ENCODE results near the gene OTOGL. TPM values are rescaled to one million over a fixed set of nuclear protein-coding genes. Genes with fewer than 3 reads are reported as not detected.
A peak's percentile ranks its signal among the peaks of the same experiment; 100 is the strongest.
"Not testable (repeated sequence)": the region's sequence is repeated elsewhere in the genome, so short reads cannot be mapped to it uniquely, and the experiment has no call there.

OTOGL gene
- total and polyA plus RNA-seq, 2 donors from 2014 or later: 0.47 to 0.80 TPM

DNA sequence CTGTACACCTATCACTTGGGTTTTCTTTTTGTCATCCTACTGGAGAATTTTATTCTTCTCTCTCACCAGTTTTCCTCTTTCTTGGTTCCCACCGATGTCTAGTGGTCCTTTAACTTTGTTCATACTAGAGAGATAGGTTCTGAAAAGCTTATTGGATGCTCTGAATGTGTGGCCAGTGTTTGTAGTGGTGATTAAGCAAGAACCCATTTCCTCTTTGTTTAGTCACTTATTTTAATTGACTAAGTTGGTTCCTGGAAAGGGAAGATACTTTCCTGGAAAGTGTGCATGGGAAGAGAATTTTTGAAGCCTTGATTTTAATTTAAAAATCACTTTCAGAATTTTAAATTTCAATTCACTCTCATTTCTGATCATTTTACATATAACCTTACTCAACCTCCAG lies 127.2 kb downstream of the OTOGL start:
- H3K36me3 ChIP-seq (ENCODE audit: control insufficient read depth in 2 of 3, insufficient read depth in 3 of 3, low read length in 3 of 3): no peaks in the 10 kb centered on the region
- DNase-seq (peak in 1 of 5 donors; percentile 22), FAIRE-seq (no peak)
- TF ChIP-seq, protein P1, sequence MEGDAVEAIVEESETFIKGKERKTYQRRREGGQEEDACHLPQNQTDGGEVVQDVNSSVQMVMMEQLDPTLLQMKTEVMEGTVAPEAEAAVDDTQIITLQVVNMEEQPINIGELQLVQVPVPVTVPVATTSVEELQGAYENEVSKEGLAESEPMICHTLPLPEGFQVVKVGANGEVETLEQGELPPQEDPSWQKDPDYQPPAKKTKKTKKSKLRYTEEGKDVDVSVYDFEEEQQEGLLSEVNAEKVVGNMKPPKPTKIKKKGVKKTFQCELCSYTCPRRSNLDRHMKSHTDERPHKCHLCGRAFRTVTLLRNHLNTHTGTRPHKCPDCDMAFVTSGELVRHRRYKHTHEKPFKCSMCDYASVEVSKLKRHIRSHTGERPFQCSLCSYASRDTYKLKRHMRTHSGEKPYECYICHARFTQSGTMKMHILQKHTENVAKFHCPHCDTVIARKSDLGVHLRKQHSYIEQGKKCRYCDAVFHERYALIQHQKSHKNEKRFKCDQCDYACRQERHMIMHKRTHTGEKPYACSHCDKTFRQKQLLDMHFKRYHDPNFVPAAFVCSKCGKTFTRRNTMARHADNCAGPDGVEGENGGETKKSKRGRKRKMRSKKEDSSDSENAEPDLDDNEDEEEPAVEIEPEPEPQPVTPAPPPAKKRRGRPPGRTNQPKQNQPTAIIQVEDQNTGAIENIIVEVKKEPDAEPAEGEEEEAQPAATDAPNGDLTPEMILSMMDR (IDR thresholded peaks at IDR 0.05; ENCODE audit: borderline replicate concordance, extremely low read depth, insufficient read depth): no peak
- H3K4me3 ChIP-seq (ENCODE audit: low read length in 3 of 3): no peak overlapping the region
- H3K9me3 ChIP-seq (ENCODE audit: control insufficient read depth in 2 of 3, insufficient read depth in 1 of 3, low read length in 3 of 3): no peaks in the 10 kb centered on the region
- H3K9ac ChIP-seq (ENCODE audit: low read length in 3 of 3): no peak overlapping the region
- intact Hi-C loops (cut with DNase I): no loop called here
- H3K27ac ChIP-seq (ENCODE audit: low read depth in 2 of 2, low read length in 2 of 2): no peak overlapping the region
- H3K27me3 ChIP-seq (ENCODE audit: control insufficient read depth, insufficient read depth, low read length): no peaks in the 10 kb centered on the region
- peaks cover 0 to 2% (median 0%) of the 10 kb centered on the region in 3 donors for H3K4me1 ChIP-seq (ENCODE audit: control insufficient read depth in 2 of 3, insufficient read depth in 2 of 3, low read depth in 1 of 3, low read length in 3 of 3)

DNA sequence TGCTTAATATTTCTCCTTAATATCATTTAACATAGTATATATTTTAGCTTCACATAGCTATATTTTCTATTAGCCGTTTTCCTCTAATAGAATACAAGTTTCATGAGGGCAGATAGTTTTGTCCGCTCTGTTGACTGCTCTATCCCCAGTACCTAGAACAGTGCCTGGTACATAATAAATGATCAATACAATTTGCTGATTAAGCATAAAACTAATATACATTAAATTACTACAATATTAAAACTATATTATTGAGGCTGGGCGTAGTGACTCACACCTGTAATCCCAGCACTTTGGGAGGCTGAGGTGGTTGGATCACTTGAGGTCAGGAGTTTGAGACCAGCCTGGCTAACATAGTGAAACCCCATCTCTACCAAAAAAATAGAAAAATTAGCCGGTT lies 128.6 kb downstream of the OTOGL start:
- H3K4me1 ChIP-seq (ENCODE audit: control insufficient read depth in 2 of 3, insufficient read depth in 2 of 3, low read depth in 1 of 3, low read length in 3 of 3); H3K9ac ChIP-seq (ENCODE audit: low read length in 3 of 3); H3K4me3 ChIP-seq (ENCODE audit: low read length in 3 of 3); H3K27me3 ChIP-seq (ENCODE audit: control insufficient read depth, insufficient read depth, low read length); intact Hi-C loops (cut with DNase I); DNase-seq; H3K27ac ChIP-seq (ENCODE audit: low read depth in 2 of 2, low read length in 2 of 2); H3K9me3 ChIP-seq (ENCODE audit: control insufficient read depth in 2 of 3, insufficient read depth in 1 of 3, low read length in 3 of 3); FAIRE-seq; H3K36me3 ChIP-seq (ENCODE audit: control insufficient read depth in 2 of 3, insufficient read depth in 3 of 3, low read length in 3 of 3): not testable (repeated sequence)

DNA sequence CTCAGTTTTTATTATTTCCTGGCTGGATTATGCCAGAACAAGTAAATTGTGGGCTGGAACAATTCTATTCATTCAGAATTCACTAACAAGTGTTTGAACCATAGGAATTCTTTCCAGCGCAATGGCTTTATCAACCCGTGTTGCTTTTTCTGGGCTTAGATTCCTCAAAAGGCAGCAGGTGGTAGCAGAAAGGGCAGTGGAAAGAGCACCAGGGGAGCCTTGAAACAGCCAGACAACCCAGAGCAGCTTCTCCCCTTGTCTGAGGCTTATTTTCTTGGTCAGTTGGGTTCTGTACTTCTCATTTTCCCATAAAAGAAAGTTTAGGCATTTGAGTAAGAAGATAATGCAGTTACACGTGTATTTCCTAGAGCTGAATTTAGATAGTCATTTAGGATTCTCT lies 130.7 kb downstream of the OTOGL start:
- no peaks in the 10 kb centered on the region for H3K36me3 ChIP-seq (ENCODE audit: control insufficient read depth in 2 of 3, insufficient read depth in 3 of 3, low read length in 3 of 3)
- H3K4me1 ChIP-seq (ENCODE audit: control insufficient read depth in 2 of 3, insufficient read depth in 2 of 3, low read depth in 1 of 3, low read length in 3 of 3): peaks cover 0 to 2% (median 0%) of the 10 kb centered on the region in 3 donors
- no peaks in the 10 kb centered on the region for H3K9me3 ChIP-seq (ENCODE audit: control insufficient read depth in 2 of 3, insufficient read depth in 1 of 3, low read length in 3 of 3)
- DNase-seq: peak in 3 of 5 donors; percentile 15 to 55 (median 40)
- H3K9ac ChIP-seq (ENCODE audit: low read length in 3 of 3): no peak overlapping the region
- H3K4me3 ChIP-seq (ENCODE audit: low read length in 3 of 3): no peak overlapping the region
- TF ChIP-seq, protein P1 (IDR thresholded peaks at IDR 0.05; ENCODE audit: borderline replicate concordance, extremely low read depth, insufficient read depth): no peak
- intact Hi-C loops (cut with DNase I): no loop called here
- H3K27ac ChIP-seq (ENCODE audit: low read depth in 2 of 2, low read length in 2 of 2): no peak overlapping the region
- H3K27me3 ChIP-seq (ENCODE audit: control insufficient read depth, insufficient read depth, low read length): no peaks in the 10 kb centered on the region
- FAIRE-seq: no peak

DNA sequence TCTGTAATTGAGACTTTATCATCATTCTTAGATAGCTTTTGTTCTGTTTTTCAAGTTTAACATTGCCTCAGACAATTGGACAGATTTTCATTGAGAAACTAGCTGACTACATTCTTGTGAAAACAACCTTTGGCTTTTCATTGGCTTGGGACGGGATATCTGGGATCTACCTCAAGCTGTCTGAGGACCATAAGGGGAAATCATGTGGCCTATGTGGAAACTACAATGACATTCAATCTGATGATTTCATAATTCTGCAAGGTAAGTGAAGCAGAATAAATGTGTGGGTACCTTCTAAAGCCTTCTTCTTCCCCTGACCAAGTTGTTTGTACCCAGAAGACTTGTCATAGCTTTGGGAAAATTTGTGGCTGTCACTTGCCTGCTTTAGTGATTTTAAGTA lies 133.5 kb downstream of the OTOGL start:
- H3K4me1 ChIP-seq (ENCODE audit: control insufficient read depth in 2 of 3, insufficient read depth in 2 of 3, low read depth in 1 of 3, low read length in 3 of 3): peaks cover 0 to 2% (median 0%) of the 10 kb centered on the region in 3 donors
- TF ChIP-seq, protein P1 (IDR thresholded peaks at IDR 0.05; ENCODE audit: borderline replicate concordance, extremely low read depth, insufficient read depth): no peak
- DNase-seq (no peak), FAIRE-seq (no peak)
- no peaks in the 10 kb centered on the region for H3K36me3 ChIP-seq (ENCODE audit: control insufficient read depth in 2 of 3, insufficient read depth in 3 of 3, low read length in 3 of 3)
- no peak overlapping the region for H3K4me3 ChIP-seq (ENCODE audit: low read length in 3 of 3)
- H3K27ac ChIP-seq (ENCODE audit: low read depth in 2 of 2, low read length in 2 of 2): no peak overlapping the region
- no peaks in the 10 kb centered on the region for H3K27me3 ChIP-seq (ENCODE audit: control insufficient read depth, insufficient read depth, low read length)
- H3K9me3 ChIP-seq (ENCODE audit: control insufficient read depth in 2 of 3, insufficient read depth in 1 of 3, low read length in 3 of 3): no peaks in the 10 kb centered on the region
- no peak overlapping the region for H3K9ac ChIP-seq (ENCODE audit: low read length in 3 of 3)
- intact Hi-C loops (cut with DNase I): no loop called here

Measured in kidney (tissue), 14 donors.